GM19397 (cell line): ENCODE results near the gene DNAH6.
A peak's percentile ranks its signal among the peaks of the same experiment; 100 is the strongest.
"Not testable (repeated sequence)": the region's sequence is repeated elsewhere in the genome, so short reads cannot be mapped to it uniquely, and the experiment has no call there.

ENCODE experiments used
- ATAC-seq: cut with Tn5 transposase; IDR thresholded peaks from one replicate; pipeline ENCODE4 v1.9.1; 2021; ENCODE audit warnings: mild to moderate bottlenecking, moderate library complexity; ENCODE audit not compliant: unreplicated experiment

The DNAH6 gene

DNA sequence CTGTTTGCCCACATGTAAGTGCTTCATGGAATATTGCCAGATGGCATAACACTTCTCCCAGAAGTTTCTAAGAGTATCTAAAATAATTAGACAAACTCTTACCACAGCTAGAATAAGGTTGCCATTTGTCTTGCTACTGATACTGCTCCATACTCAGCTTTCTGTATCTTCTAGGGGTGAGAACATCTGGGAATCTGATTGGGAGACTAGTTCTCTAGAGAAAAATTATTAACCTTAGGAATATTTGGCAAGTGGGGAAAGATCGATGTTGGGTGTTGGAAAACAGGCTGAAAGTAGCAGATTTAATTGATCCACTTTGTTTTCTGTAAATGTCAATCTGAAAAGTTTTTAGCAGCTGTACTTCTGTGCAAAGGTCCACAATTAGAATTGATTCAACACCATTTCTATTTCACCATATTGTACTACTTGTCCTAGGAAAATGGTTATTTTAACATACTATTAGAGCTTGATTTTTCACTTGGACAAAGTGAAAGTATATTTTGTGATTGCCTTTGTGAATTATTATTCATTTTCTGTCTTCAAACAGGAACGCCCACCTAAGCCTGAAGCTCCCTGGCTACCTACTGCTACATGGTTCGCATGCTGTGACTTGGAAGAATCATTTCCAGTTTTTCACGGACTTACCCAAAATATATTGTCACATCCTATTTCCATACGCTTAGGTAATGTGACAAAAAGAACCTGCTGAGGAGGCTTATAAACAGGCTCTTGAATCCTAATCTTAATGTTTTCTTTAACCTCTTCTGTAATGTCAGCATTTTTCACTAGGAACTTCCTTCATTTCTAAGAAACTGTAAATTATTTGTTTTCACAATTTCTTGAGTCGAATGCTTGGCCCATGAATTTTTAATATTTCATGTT is 216.8 kb downstream of the DNAH6 start:
- ATAC-seq: no peak

DNA sequence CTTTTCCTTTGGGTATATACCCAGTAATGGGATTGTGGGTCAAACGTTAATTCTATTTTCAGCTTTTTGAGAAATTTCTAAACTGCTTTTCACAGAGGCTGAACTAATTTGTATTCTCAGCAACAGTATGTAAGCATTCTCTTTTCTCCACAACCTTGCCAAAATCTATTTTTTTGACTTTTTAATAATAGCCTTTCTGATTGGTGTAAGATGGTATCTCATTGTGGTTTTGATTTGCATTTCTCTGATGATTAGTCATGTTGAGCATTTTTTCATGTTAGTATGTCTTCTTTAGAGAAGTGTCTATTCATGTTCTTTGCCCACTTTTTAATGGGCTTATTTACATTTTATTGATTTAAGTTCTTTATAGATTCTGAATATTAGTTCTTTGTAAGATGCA is 219.1 kb downstream of the DNAH6 start:
- no peak for ATAC-seq

DNA sequence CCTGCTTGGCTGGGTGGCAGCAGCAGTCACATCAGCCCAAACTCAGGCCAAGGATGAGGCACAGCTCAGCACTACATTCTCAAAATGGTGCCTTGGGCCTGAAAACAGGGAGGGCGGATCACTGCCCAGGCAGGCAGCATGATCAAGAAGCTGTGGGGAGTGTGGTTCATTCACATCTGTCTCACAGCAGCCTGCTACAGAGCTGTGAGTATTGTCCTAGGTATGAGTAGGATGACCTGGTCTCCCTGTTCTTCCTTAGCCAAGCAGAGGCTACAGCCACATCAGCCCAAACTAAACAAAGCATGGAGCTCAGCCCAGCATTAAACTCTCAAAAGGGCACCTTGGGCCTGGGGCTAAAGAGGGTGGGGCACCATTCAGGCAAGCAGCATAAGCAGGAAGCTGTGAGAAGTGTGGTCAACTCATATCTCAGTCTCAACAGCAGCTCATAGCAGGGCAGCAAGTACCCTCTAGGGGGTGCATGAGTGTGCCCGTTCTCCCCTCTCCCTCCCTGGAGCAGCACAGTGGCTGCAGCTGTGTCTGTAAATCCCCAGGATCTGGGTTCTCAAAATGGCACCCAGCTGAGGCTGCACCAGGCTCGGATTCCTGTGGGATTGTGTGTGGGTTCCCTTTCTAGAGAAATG is 225.0 kb downstream of the DNAH6 start:
- ATAC-seq: peak; percentile 97

DNA sequence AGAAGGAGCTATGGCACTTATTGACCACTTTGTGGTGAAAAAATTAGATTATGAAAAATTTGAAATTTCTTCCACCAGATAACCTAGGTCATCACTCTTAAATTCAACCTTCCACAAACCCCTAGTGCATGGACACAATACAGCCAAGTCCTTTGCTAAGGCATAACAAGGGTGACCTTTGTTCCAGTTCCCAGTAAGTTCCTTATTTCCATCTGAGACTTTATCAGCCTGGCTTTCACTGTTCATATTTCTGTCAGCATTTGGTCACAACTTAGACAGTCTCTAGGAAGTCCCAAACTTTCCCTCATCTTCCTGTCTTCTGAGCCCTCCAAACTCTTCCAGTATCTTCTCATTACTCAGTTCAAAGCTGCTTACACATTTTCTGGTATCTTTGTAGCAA is 232.0 kb downstream of the DNAH6 start:
- no peak for ATAC-seq

DNA sequence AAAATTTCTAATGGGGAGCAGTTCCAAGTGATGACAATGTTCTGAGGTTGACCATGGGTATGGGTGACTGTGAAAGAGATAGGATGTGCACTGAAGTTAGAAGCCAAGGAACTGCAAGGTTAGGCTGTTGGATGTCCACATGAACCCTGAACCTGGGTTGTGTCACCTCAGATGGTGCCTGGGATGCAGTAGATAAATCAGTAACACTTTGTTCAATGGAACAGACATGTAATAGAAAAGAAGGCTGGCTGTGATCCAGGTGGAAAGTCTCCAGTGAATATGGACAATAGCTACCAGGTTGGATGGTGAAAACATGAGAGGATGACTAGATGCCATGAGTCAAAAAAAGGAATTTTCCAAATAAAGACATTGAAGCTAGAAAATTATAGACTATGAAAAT is 233.1 kb downstream of the DNAH6 start:
- ATAC-seq: no peak

DNA sequence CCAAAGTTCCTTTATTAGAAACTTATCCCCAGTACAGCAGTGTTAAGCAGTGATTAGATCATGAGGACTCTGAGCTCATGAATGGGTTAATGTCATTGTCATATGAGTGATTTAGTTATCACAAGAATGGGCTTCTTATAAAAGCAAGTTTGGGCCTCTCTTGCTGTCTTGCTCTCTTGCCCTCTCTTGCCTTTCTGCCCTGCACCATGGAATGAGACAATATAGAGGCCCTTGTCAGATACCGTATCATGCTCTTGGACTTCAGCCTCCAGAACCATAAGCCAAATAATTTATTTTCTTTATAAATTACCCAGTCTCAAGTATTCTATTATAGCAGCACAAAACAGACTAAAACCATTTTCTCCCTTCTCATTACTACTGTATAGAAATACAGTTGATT is 238.8 kb downstream of the DNAH6 start:
- ATAC-seq: no peak

DNA sequence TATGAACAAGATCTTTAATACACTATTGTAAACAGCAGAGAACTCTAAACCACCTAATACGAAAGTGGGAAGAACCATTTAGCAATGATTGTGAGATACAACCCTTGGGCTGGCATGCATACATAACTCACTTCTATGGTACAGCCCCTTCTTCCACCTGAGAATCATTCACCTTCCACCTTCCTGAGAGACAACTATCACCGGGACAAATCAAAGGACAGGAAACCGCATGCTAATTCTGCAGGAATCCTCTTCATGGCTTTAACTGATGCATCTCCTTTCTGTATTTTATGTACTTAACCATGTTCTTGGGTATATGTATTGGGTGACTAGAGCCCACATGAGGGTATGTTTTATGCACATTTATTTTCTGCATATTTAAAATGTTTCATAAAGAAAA is 241.3 kb downstream of the DNAH6 start:
- no peak for ATAC-seq

DNA sequence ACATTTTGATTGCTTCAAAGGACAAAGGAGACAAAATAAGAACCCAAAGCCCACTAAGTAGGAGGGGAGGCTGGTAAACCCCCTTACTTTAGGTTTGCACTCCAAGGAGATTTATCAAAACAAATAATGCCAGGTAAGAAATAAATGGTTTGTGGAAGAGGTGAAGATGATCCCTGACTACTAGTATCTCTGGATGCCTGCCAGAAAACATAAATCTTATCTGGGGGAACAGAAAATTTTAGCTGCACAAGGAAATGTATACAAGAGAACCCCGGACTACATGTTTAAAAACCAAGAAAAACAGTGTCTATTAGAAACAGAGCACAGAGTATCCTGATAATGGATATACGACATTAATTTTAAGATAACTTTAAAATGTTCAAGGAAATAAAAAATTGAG is 250.5 kb downstream of the DNAH6 start:
- no peak for ATAC-seq

DNA sequence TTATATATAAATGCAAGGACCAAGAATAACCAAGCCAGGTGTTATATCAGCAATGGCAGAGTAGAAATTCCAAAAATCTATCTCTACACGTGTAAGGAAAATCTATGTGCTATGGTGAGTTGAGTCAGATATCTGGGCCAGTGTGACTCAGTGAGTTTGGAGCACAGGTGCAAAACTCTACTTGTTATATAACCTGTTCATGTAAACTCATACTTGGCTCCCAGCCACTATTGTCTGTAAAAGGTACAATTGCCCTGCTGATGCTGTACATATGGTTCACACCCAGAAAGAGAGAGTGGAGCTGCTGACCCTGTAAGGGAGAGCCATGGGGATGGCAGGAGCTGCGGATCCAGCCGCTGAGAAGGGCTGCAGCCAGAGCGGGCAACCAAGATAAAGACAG is 252.5 kb downstream of the DNAH6 start:
- no peak for ATAC-seq

DNA sequence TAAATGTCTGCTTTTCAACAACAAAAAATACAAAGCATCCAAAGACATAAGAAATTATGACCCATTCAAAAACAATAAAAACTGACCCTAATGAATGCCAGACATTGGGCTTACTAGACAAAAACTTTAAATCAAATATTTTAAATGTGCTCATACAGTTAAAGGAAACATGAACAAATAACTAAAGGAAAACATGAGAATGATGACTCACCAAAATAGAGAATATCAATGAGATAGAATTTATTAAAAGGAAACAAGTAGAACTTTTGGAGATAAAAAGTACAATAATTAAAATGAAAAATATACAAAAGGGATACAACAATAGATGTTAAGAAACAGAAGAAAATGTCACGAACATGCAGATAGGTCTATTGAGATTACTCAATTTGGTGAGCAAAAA is 254.0 kb downstream of the DNAH6 start:
- no peak for ATAC-seq

DNA sequence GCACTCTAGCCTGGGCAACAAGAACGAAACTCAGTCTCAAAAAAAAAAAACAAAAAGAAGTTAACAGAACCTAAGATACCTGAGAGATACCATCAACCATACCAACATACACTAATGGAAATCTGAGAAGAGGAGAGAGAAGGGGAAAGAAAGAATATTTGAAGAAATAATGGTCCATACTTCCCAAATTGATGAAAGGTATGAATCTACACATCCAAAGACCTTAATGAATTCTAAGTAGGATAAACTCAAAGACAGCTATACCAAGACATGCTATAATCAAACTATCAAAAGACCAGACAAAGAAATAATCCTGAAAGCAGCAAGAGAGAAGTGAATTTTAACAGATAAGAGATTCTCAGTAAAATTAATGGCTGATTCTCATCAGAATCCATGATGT is 255.0 kb downstream of the DNAH6 start:
- no peak for ATAC-seq

DNA sequence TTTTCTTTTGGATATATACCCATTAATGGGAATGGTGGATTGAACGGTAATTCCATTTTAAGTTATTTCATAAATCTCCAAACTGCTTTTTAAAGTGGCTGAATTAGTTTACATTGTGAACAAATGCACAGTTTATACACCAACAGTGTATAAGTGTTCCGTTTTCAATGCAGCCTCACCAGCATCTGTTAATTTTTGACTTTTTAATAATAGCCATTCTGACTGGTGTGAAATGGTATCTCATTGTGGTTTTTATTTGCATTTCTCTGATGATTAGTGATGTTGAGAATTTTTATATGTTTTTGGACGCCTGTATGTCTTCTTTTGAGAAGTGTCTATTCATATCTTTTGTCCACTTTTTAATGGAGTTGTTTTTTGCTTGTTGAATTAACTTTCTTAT is 257.3 kb downstream of the DNAH6 start:
- not testable (repeated sequence) for ATAC-seq

DNA sequence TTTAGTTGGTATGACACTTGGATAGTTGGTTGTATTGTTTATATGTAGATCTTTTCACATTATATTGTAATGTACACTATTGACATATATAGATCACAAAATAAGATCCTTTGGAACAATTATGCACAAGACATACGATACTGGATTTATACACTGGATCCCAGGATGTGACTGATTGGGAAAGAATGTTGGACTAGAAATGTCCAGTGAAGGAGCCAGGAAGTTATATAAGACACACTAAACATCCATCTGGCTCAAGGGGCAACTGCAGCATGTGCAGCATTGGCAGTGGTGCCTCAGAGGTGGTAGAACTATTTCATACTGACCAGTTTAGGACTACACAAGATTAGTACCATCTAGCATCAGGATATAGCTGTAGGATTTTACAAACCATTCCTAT is 259.7 kb downstream of the DNAH6 start:
- no peak for ATAC-seq

DNA sequence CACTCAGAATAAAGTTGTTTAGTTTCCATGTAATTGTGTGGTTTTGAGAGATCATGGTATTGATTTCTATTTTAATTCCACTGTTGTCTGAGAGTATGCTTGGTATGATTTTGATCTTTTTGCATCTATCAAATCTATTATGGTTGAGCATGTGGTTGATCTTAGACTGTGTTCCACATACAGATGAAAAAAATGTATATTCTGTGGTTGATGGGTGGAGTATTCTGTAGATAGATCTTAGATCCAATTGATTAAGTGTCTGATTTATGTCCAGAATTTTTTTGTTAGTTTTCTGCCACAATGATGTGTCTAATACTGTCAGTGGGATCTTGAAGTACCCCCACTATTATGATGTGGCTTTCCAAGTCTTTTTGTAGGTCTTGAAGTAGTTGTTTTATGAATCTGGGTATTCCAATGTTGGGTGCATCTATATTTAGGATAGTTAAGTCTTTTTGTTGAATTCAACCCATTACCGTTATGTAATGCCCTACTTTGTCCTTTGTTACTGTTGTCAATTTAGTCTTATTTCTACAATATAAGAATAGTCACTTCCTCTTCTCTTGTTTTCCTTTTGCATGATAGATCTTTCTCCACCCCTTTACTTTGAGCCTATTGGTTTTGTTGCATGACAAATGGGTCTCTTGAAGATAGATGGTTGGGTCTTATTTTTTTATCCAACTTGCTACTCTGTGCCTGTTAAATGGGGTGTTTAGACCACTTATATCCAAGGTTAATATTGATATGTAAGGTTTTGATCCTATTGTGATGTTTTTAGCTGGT is 262.8 kb downstream of the DNAH6 start:
- no peak for ATAC-seq

DNA sequence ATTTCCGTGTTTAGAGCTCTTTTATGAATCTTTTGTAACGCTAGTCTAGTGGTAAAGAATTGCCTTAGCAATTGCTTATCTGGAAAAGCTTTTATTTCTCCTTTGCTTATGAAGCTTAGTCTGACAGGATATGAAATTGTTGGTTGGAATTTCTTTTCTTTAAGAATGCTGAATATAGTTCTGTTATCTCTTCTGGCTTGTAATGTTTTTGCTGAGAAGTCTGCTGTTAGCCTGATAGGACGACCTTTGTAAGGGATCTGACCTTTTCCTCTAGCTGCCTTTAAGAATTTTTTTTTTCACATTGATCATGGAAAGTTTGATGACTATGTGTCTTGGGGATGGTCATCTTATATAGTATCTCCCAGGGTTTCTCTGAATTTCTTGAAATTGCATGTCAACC is 263.5 kb downstream of the DNAH6 start:
- ATAC-seq: no peak

DNA sequence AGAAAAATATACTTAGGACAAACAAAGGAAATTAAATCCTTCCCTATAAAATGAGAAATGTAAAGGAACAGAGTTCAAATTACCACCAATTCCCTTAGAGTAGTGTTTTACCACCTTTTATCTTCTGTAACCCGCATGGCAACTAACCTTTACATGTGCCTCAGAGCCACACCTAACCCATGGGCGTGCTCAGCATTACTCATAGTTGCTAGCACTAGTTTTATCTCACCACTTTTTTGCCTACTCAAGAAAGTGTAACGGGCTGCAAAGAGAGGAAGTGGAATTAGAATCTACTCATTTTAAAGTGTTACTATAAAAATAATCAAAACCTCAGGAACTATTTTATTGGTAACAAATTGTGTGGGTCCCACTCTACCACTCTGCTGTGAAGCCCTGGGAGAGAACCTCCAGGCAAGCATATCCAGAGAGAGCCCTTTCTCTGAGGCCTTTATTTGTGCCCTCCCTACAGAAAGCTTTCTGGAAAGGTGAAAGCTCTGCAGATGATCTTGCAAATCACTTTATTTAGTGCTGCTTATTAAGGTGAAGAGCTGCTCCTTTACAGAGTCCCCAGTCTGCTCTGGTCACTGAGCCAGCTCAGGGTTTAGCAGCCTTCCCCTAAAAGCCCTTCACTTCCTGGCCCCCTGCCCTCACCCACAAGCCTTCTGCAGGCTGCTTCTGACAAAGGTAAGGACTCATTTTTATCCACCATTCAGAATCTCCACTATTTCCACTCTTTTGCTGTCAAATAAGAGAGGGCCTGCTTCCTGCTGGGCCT is 265.8 kb downstream of the DNAH6 start:
- ATAC-seq: peak; percentile 80

DNA sequence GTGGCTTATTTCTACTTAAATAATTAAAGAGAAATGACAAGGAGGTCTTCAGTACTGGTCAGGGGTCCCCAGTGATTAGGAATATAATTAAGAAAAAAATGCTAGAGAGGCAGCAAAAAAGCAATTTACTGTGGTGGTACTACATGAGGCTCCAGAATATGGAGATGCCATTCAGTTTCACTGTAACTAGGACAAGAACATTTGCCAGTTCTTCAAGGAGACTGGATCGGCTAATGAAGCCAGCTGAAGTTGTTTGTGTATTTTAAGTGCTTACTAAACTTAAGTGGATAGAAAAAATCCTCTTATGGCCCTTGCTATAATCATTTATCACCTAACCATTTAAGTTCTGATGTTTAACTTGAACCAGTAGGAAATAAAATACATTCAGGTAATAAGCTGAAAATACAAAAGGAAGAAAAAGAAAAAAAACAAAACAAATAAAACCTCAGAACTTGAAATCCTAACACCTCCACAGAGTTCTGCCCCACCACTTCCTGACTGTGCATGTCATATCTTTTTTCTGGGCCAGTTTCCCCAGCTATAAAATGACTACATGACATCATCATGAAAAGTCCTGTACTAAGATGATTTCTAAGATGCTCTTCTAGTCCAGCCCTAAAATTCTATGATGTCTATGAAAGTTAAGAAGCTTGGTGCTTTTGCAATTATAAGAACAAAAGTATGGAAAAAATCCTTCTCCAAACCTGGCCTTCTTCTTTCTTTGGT is 266.6 kb downstream of the DNAH6 start:
- no peak for ATAC-seq

DNA sequence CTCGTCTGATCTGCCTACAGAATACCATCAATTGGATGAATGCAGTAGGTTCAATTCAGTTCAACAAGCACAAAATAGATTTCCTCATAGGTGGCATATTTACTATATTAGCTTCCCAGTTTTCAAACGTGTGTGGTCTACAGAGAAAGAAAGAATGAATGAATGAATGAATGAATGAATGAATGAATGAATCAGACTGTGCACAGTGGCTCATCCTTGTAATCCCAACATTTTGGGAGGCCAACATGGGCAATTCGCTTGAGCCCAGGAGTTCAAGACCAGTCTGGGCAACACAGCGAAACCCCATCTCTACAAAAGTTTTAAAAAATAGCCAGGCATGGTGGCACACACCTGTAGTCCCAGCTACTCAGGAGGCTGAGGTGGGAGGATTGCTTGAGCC is 269.7 kb downstream of the DNAH6 start:
- no peak for ATAC-seq

DNA sequence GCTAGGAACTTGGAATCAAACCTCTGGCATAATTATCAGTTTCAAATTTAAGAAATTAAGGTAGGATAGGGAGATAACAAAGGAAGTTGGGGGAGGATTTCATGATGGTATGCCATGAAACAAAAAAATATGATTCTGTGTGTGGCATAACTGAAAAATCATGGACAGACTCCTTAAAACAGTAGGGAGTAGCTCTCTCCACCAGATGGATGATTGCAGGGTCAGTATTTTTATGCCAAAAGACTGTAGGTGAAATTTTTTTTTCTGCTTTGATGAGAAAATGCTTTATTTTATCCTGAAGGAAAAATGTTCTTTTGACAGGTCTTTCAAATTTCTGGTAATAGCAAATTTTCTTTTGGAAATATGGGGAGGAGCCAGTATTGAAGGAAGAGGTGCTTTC is 270.3 kb downstream of the DNAH6 start:
- ATAC-seq: no peak

DNA sequence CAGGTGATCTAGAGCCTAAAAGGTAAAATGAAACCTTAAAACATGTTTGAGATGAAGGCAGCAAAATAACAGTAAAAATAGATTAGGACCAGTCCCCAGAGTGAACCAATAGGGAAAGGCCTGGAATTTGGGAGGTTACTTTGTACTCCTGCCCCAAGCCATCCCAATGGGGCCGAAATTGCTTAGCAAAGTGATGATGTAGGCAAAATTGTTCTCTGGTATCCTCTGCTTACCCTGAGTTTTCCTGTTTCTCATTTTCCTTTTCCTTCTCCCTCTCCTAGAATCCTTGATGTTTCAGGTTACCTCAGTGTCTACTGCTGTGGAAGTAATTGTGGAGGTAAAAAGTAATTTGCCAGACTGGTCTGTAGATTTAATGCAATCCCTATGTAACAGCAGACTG is 271.7 kb downstream of the DNAH6 start:
- ATAC-seq: no peak
